OCI-LY7 (cell line): ENCODE data around the gene MACROD2. TPM values are rescaled to one million over a fixed set of nuclear protein-coding genes. Genes with fewer than 3 reads are reported as not detected.

Source experiments
- BruUV-seq: library from RNA; stranded (reverse); fragments of 400-500 nt; replicated peaks from 2 replicates; lab custom pipeline; 2021; lab: Mats Ljungman, UMichigan
- CTCF ChIA-PET: fragments of 300-600 bp; sonication (Branson Sonifier 250); formaldehyde crosslinking; loops from one replicate; lab custom pipeline; 2022; ENCODE audit warnings: antibody characterized with exemption; ENCODE audit not compliant: unreplicated experiment; lab: Charles Lee
- POLR2A ChIA-PET: fragments of 300-600 bp; sonication (Branson Sonifier 250); formaldehyde crosslinking; loops from one replicate; lab custom pipeline; 2022; ENCODE audit warnings: antibody characterized with exemption; lab: Charles Lee
- DNase-seq: peaks from one replicate; pipeline ENCODE4 v3.0.0-alpha.2; 2015; ENCODE audit warnings: low spot score
- H2AFZ ChIP-seq: fragments of 200-600 bp; sonication (generic), shearing (Covaris generic); 2 replicates; pipeline ENCODE4 v1.6.1; 2014; ENCODE audit warnings: mild to moderate bottlenecking, antibody characterized with exemption, low read length, moderate library complexity
- H3K27ac ChIP-seq: fragments of 200-600 bp; sonication (generic); 2 replicates; pipeline ENCODE4 v1.5.1; 2014; ENCODE audit warnings: mixed run types, low read depth, mild to moderate bottlenecking, moderate library complexity, low read length, inconsistent platforms; ENCODE audit not compliant: poor library complexity, severe bottlenecking
- H3K36me3 ChIP-seq: fragments of 200-600 bp; sonication (generic); 2 replicates; pipeline ENCODE4 v1.6.1; 2014; ENCODE audit warnings: mild to moderate bottlenecking, antibody characterized with exemption, low read length, moderate library complexity, mixed read lengths; ENCODE audit not compliant: insufficient read depth
- H3K4me1 ChIP-seq: fragments of 200-600 bp; sonication (generic); 2 replicates; pipeline ENCODE4 v1.5.1; 2014; ENCODE audit warnings: mild to moderate bottlenecking, low read length; ENCODE audit not compliant: insufficient read depth, poor library complexity, severe bottlenecking
- H3K4me2 ChIP-seq: fragments of 200-600 bp; sonication (generic); 2 replicates; pipeline ENCODE4 v1.6.1; 2014; ENCODE audit warnings: mild to moderate bottlenecking, low read length
- H3K4me3 ChIP-seq: fragments of 200-600 bp; sonication (generic); 2 replicates; pipeline ENCODE4 v1.5.1; 2014; ENCODE audit warnings: mild to moderate bottlenecking, low read depth, low read length; ENCODE audit not compliant: poor library complexity, severe bottlenecking
- H3K79me2 ChIP-seq: fragments of 200-600 bp; sonication (generic); 2 replicates; pipeline ENCODE4 v1.6.1; 2016; ENCODE audit warnings: low read depth, mild to moderate bottlenecking, low read length, moderate library complexity, mixed read lengths; ENCODE audit not compliant: insufficient read depth
- H3K9me2 ChIP-seq: fragments of 200-600 bp; sonication (generic); 2 replicates; pipeline ENCODE4 v1.6.1; 2016; ENCODE audit warnings: mild to moderate bottlenecking, low read length, mixed read lengths; ENCODE audit not compliant: insufficient read depth
- H3K9me3 ChIP-seq: fragments of 200-600 bp; sonication (generic); 2 replicates; pipeline ENCODE4 v1.6.1; 2014; ENCODE audit warnings: mild to moderate bottlenecking, mixed run types, low read length, mixed read lengths
- H4K20me1 ChIP-seq: fragments of 200-600 bp; sonication (generic); 2 replicates; pipeline ENCODE4 v1.6.1; 2014; ENCODE audit warnings: mild to moderate bottlenecking, antibody characterized with exemption, low read length, moderate library complexity, mixed read lengths; ENCODE audit not compliant: insufficient read depth
- EZH2phosphoT487 ChIP-seq: fragments of 200-600 bp; sonication (generic); IDR thresholded peaks from 2 replicates; pipeline ENCODE4 v1.6.1; 2018; ENCODE audit warnings: low read depth, borderline replicate concordance, mild to moderate bottlenecking, mixed run types, antibody characterized with exemption, low read length, moderate library complexity, mixed read lengths
- intact Hi-C: fragments of 100-400 bp; cut with micrococcal nuclease; formaldehyde crosslinking; loops from one replicate; pipeline ENCODE4 v1.10.0; 2022; ENCODE audit not compliant: unreplicated experiment
- total RNA-seq, 2 experiments: library from RNA; depleted of rRNA in 1 of 2; stranded (reverse); fragments of >200 nt in 1 of 2; shearing (Covaris generic) in 1 of 2; gene quantifications; 2 replicates each; pipeline ENCODE4 v1.2.3, GENCODE V29; 2014 to 2022
- TF ChIP-seq, protein P1 (sequence below): fragments of 200-600 bp; sonication (generic); conservative IDR thresholded peaks from 2 replicates; pipeline ENCODE4 v1.5.1; 2014; ENCODE audit warnings: mild to moderate bottlenecking, antibody characterized with exemption, low read length, moderate library complexity, mixed read lengths

The MACROD2 gene
- total RNA-seq, 2 experiments from 2014 or later: 0.09 to 4.5 TPM

DNA sequence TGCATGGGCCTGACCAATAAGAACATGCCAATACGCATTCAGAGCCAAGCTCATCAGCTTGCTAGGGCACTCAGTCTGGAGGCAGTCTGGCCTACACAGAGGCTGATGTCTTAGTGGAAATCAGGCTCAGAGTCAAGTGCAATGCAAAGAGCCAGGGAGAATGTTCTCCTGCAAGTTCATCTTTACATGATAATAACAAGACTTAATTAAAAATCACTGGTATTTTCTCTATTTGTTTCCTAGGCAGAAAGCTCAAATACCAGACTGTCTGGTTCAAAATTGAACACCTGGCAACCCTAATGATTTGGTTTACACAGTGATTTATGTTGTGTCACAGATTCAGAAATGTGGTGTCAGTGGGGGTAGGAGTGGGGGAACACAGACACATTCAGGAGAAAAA lies 1031.4 kb downstream of the MACROD2 start:
- no TSS peak for BruUV-seq
- no peak for TF ChIP-seq EZH2phosphoT487
- TF ChIP-seq, protein P1, sequence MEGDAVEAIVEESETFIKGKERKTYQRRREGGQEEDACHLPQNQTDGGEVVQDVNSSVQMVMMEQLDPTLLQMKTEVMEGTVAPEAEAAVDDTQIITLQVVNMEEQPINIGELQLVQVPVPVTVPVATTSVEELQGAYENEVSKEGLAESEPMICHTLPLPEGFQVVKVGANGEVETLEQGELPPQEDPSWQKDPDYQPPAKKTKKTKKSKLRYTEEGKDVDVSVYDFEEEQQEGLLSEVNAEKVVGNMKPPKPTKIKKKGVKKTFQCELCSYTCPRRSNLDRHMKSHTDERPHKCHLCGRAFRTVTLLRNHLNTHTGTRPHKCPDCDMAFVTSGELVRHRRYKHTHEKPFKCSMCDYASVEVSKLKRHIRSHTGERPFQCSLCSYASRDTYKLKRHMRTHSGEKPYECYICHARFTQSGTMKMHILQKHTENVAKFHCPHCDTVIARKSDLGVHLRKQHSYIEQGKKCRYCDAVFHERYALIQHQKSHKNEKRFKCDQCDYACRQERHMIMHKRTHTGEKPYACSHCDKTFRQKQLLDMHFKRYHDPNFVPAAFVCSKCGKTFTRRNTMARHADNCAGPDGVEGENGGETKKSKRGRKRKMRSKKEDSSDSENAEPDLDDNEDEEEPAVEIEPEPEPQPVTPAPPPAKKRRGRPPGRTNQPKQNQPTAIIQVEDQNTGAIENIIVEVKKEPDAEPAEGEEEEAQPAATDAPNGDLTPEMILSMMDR: no peak
- no peaks in the 10 kb centered on the region for H3K9me2 ChIP-seq
- DNase-seq: no peak
- POLR2A ChIA-PET: no interaction called here
- no peaks in the 10 kb centered on the region for H3K9me3 ChIP-seq
- no peaks in the 10 kb centered on the region for H3K79me2 ChIP-seq
- no peak overlapping the region for H2AFZ ChIP-seq
- intact Hi-C loops: no loop called here
- H3K36me3 ChIP-seq: no peaks in the 10 kb centered on the region
- no peak overlapping the region for H3K4me2 ChIP-seq
- CTCF ChIA-PET: no interaction called here
- H4K20me1 ChIP-seq: no peaks in the 10 kb centered on the region
- H3K27ac ChIP-seq: no peak overlapping the region
- H3K4me3 ChIP-seq: no peak overlapping the region
- H3K4me1 ChIP-seq: no peaks in the 10 kb centered on the region

DNA sequence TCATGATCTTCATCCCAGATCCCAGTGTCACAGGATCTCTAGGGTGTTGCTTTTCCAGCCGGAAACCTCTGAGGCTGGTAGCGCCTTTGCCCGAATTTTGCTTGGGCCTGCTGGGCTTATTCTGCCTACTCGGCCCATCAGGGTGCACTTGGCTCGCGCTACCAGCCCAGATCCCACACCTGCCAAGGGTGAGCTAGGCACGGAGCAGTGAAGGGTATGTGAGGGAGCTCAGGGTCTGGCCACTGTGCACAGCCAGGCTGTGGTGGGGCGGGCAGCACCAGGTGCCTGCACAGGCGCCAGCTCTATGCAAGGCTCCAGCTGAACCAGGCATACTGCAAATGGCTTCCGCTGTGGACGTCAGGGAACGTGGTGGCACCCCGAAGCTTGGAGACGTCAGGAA lies 1035.5 kb downstream of the MACROD2 start:
- H3K4me3 ChIP-seq: no peak overlapping the region
- TF ChIP-seq, protein P1: no peak
- TF ChIP-seq EZH2phosphoT487: no peak
- intact Hi-C loops: no loop called here
- no peaks in the 10 kb centered on the region for H4K20me1 ChIP-seq
- H3K36me3 ChIP-seq: no peaks in the 10 kb centered on the region
- no peaks in the 10 kb centered on the region for H3K79me2 ChIP-seq
- H2AFZ ChIP-seq: no peak overlapping the region
- H3K4me1 ChIP-seq: no peaks in the 10 kb centered on the region
- no TSS peak for BruUV-seq
- no peak overlapping the region for H3K4me2 ChIP-seq
- H3K27ac ChIP-seq: no peak overlapping the region
- H3K9me3 ChIP-seq: no peaks in the 10 kb centered on the region
- no peak for DNase-seq
- POLR2A ChIA-PET: interaction anchor here (0.6 kb wide), 1 partner anchor 690 kb away, joined by 6 read pairs; no protein-coding TSS in a partner anchor
- CTCF ChIA-PET: no interaction called here
- H3K9me2 ChIP-seq: no peaks in the 10 kb centered on the region

DNA sequence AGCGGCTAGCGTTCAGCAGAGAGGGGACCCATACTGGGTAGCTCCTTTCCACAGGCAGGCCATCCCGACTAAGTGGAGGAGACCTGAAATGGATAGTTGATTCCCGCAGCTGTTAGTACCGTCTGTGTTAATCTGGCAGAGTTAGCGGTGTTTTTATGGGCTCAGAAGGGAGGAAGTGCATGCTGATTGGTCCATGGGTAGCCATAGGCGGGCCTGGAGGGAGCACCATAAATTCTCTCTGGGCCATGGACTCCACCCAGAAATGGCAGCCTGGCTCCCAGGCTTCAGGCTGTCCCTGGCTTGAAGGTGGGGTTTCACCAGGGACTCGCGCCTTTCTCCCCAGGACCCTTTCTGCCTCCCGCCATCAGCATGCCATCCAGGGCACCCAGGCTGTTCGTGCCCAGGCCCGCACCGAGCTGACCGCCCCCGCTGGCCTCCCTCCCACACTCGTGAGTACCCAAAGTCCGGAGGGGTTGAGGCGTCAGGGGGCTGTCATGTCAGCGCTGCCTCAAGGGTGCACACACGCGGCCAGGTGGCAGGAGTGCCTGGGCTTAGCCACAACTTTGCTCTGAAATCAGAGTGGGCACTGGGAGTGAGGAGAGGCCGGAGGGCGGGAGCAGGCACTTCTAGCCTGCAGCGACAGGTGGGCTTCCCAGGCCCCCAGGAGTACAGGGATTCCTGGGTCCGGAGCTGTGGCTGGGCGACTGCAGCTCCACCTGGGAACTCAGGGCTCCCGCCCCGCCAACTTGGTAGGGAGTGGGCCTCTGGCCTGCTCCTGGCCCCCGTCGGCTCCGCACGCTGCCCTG lies 1036.4 kb downstream of the MACROD2 start:
- intact Hi-C loops: no loop called here
- no peaks in the 10 kb centered on the region for H3K9me2 ChIP-seq
- BruUV-seq: no TSS peak
- no peak for TF ChIP-seq EZH2phosphoT487
- TF ChIP-seq, protein P1: no peak
- ChIA-PET POLR2A (no interaction called here), CTCF (no interaction called here)
- no peak overlapping the region for H3K27ac ChIP-seq
- no peak overlapping the region for H3K4me2 ChIP-seq
- H2AFZ ChIP-seq: no peak overlapping the region
- H3K79me2 ChIP-seq: no peaks in the 10 kb centered on the region
- no peak overlapping the region for H3K4me3 ChIP-seq
- H4K20me1 ChIP-seq: no peaks in the 10 kb centered on the region
- no peaks in the 10 kb centered on the region for H3K36me3 ChIP-seq
- no peaks in the 10 kb centered on the region for H3K9me3 ChIP-seq
- H3K4me1 ChIP-seq: no peaks in the 10 kb centered on the region
- no peak for DNase-seq
